ENCODE results near the gene BIRC2. TPM values are rescaled to one million over a fixed set of nuclear protein-coding genes. Genes with fewer than 3 reads are reported as not detected.

Gene BIRC2
- total RNA-seq, 1 donor = 76.0 TPM

- Histone ChIP-seq H3K9me3 (ENCODE audit: low read depth, low read length) (no peaks in the 10 kb centered on the region), H3K4me1 (ENCODE audit: insufficient read depth, low read length) (no peaks in the 10 kb centered on the region), H2AFZ (ENCODE audit: low read length) (no peak overlapping the region), H3K79me2 (ENCODE audit: insufficient read depth, low read length) (no peaks in the 10 kb centered on the region), H3K4me3 (ENCODE audit: insufficient read depth, low read length) (no peak overlapping the region), H4K20me1 (ENCODE audit: insufficient read depth, low read length) (no peaks in the 10 kb centered on the region), H3K36me3 (ENCODE audit: insufficient read depth, low read length) (no peaks in the 10 kb centered on the region), H3K4me2 (ENCODE audit: insufficient read depth, low read length) (no peak overlapping the region), H3K27me3 (ENCODE audit: insufficient read depth, low read length) (no peaks in the 10 kb centered on the region), H3K27ac (ENCODE audit: low read depth, low read length) (no peak overlapping the region)
- DNase-seq (ENCODE audit: insufficient read length, low spot score, missing footprints) = peak; percentile 21
- no peak for TF ChIP-seq CTCF (IDR thresholded peaks at IDR 0.05; ENCODE audit: extremely low read depth, low read depth, low read length)
These were observed 41.5 kb upstream of the BIRC2 start for GRCh38 chr11:102305352-102306047.

- Histone ChIP-seq H3K4me2 (ENCODE audit: insufficient read depth, low read length) (no peak overlapping the region), H3K79me2 (ENCODE audit: insufficient read depth, low read length) (no peaks in the 10 kb centered on the region), H3K27ac (ENCODE audit: low read depth, low read length) (no peak overlapping the region), H3K4me3 (ENCODE audit: insufficient read depth, low read length) (no peak overlapping the region), H4K20me1 (ENCODE audit: insufficient read depth, low read length) (no peaks in the 10 kb centered on the region), H3K36me3 (ENCODE audit: insufficient read depth, low read length) (no peaks in the 10 kb centered on the region), H3K27me3 (ENCODE audit: insufficient read depth, low read length) (no peaks in the 10 kb centered on the region), H2AFZ (ENCODE audit: low read length) (no peak overlapping the region), H3K4me1 (ENCODE audit: insufficient read depth, low read length) (no peaks in the 10 kb centered on the region), H3K9me3 (ENCODE audit: low read depth, low read length) (no peaks in the 10 kb centered on the region)
- DNase-seq (ENCODE audit: insufficient read length, low spot score, missing footprints) = no peak
- TF ChIP-seq CTCF (IDR thresholded peaks at IDR 0.05; ENCODE audit: extremely low read depth, low read depth, low read length) = no peak
These were observed 40.9 kb upstream of the BIRC2 start for GRCh38 chr11:102306048-102306597.

- Histone ChIP-seq H3K27ac (ENCODE audit: low read depth, low read length) (no peak overlapping the region), H3K4me3 (ENCODE audit: insufficient read depth, low read length) (no peak overlapping the region), H3K79me2 (ENCODE audit: insufficient read depth, low read length) (no peaks in the 10 kb centered on the region), H3K4me1 (ENCODE audit: insufficient read depth, low read length) (no peaks in the 10 kb centered on the region), H3K27me3 (ENCODE audit: insufficient read depth, low read length) (no peaks in the 10 kb centered on the region), H3K36me3 (ENCODE audit: insufficient read depth, low read length) (no peaks in the 10 kb centered on the region), H3K9me3 (ENCODE audit: low read depth, low read length) (no peaks in the 10 kb centered on the region), H2AFZ (ENCODE audit: low read length) (no peak overlapping the region), H3K4me2 (ENCODE audit: insufficient read depth, low read length) (no peak overlapping the region), H4K20me1 (ENCODE audit: insufficient read depth, low read length) (no peaks in the 10 kb centered on the region)
- DNase-seq (ENCODE audit: insufficient read length, low spot score, missing footprints) = no peak
- no peak for TF ChIP-seq CTCF (IDR thresholded peaks at IDR 0.05; ENCODE audit: extremely low read depth, low read depth, low read length)
These were observed 39.9 kb upstream of the BIRC2 start for GRCh38 chr11:102306817-102307726.

- no peak for DNase-seq (ENCODE audit: insufficient read length, low spot score, missing footprints)
These were observed 39.3 kb upstream of the BIRC2 start for GRCh38 chr11:102307727-102308038.

More at GRCh38 chr11:102307727-102308038, 39.3 kb upstream of the BIRC2 start:
- H3K36me3 ChIP-seq (ENCODE audit: insufficient read depth, low read length) = no peaks in the 10 kb centered on the region
- H4K20me1 ChIP-seq (ENCODE audit: insufficient read depth, low read length) = no peaks in the 10 kb centered on the region
- H3K27me3 ChIP-seq (ENCODE audit: insufficient read depth, low read length) = no peaks in the 10 kb centered on the region
- no peak overlapping the region for H3K4me3 ChIP-seq (ENCODE audit: insufficient read depth, low read length)
- no peak for TF ChIP-seq CTCF (IDR thresholded peaks at IDR 0.05; ENCODE audit: extremely low read depth, low read depth, low read length)
- no peaks in the 10 kb centered on the region for H3K79me2 ChIP-seq (ENCODE audit: insufficient read depth, low read length)
- H3K4me1 ChIP-seq (ENCODE audit: insufficient read depth, low read length) = no peaks in the 10 kb centered on the region
- H3K9me3 ChIP-seq (ENCODE audit: low read depth, low read length) = no peaks in the 10 kb centered on the region
- no peak overlapping the region for H3K4me2 ChIP-seq (ENCODE audit: insufficient read depth, low read length)
- no peak overlapping the region for H3K27ac ChIP-seq (ENCODE audit: low read depth, low read length)
- H2AFZ ChIP-seq (ENCODE audit: low read length) = no peak overlapping the region
